Fibroblast of villous mesenchyme (primary cell): ENCODE measurements around the gene INPP4B. TPM values are rescaled to one million over a fixed set of nuclear protein-coding genes. Genes with fewer than 3 reads are reported as not detected.

Experiments used
- DNase-seq: peaks from one replicate; pipeline ENCODE4 v3.0.0-alpha.2; 2010; ENCODE audit warnings: low read depth
- H3K4me3 ChIP-seq: 2 replicates; pipeline ENCODE4 v1.5.1; 2011; ENCODE audit warnings: low read depth, mild to moderate bottlenecking, low read length
- CTCF ChIP-seq: IDR thresholded peaks from 2 replicates; pipeline ENCODE4 v1.5.1; 2012; ENCODE audit warnings: low read depth, mild to moderate bottlenecking, low read length; ENCODE audit not compliant: insufficient read depth
- total RNA-seq: library from RNA; depleted of rRNA; stranded (reverse); fragments of >200 nt; gene quantifications from 2 replicates; pipeline ENCODE4 v1.2.3, GENCODE V29; 2012

INPP4B gene
- total RNA-seq, 1 donor = 64.3 TPM

- no peak for DNase-seq
- H3K4me3 ChIP-seq = no peak overlapping the region
- TF ChIP-seq CTCF = no peak
These were observed 453.0 kb downstream of the INPP4B start for GRCh38 chr4:142393127-142393526.

- no peak for DNase-seq
- no peak overlapping the region for H3K4me3 ChIP-seq
- no peak for TF ChIP-seq CTCF
These were observed 459.2 kb downstream of the INPP4B start for GRCh38 chr4:142386856-142387255.

- no peak overlapping the region for H3K4me3 ChIP-seq
- TF ChIP-seq CTCF = no peak
- DNase-seq = no peak
These were observed 459.7 kb downstream of the INPP4B start for GRCh38 chr4:142386449-142386848.

- TF ChIP-seq CTCF = no peak
- H3K4me3 ChIP-seq = no peak overlapping the region
- DNase-seq = no peak
These were observed 462.2 kb downstream of the INPP4B start for GRCh38 chr4:142383800-142384470.

GRCh38 chr4:142383354-142383753 lies 462.7 kb downstream of the INPP4B start:
- DNase-seq = no peak
- TF ChIP-seq CTCF = no peak
- H3K4me3 ChIP-seq = no peak overlapping the region

- DNase-seq = no peak
- TF ChIP-seq CTCF = no peak
- no peak overlapping the region for H3K4me3 ChIP-seq
These were observed 466.0 kb downstream of the INPP4B start for GRCh38 chr4:142380052-142380602.
